SU-DHL-6 (cell line): ENCODE results near the gene ME1.

Experiments used
- H2AFZ ChIP-seq: fragments of 200-600 bp; sonication (generic); 2 replicates; pipeline ENCODE4 v1.6.1; 2014; ENCODE audit warnings: low read depth, mild to moderate bottlenecking, moderate library complexity, mixed read lengths, antibody characterized with exemption, low read length; ENCODE audit not compliant: severe bottlenecking
- H3F3A ChIP-seq: fragments of 200-600 bp; shearing (Covaris generic); 2 replicates; pipeline ENCODE4 v1.6.0; 2016; ENCODE audit warnings: antibody characterized with exemption, mild to moderate bottlenecking; ENCODE audit not compliant: insufficient read depth
- H3K27ac ChIP-seq: fragments of 200-600 bp; sonication (generic); 2 replicates; pipeline ENCODE4 v1.5.1; 2016; ENCODE audit warnings: low read depth, mild to moderate bottlenecking, low read length, moderate library complexity, mixed read lengths
- H3K27me3 ChIP-seq: fragments of 200-600 bp; sonication (generic), shearing (Covaris generic); 2 replicates; pipeline ENCODE4 v1.6.0; 2014; ENCODE audit warnings: mild to moderate bottlenecking, low read length
- H3K36me3 ChIP-seq: fragments of 200-600 bp; sonication (generic); 2 replicates; pipeline ENCODE4 v1.6.1; 2014; ENCODE audit warnings: mild to moderate bottlenecking, low read length, mixed read lengths
- H3K4me2 ChIP-seq: fragments of 300-600, 200-600 bp; shearing (Covaris generic), sonication (generic); 2 replicates; pipeline ENCODE4 v1.6.0; 2014; ENCODE audit warnings: low read length, low read depth, mild to moderate bottlenecking; ENCODE audit not compliant: poor library complexity, severe bottlenecking
- H3K4me3 ChIP-seq: fragments of 200-600 bp; sonication (generic); 2 replicates; pipeline ENCODE4 v1.5.1; 2014; ENCODE audit warnings: antibody characterized with exemption, low read length, mild to moderate bottlenecking, mixed read lengths; ENCODE audit not compliant: insufficient read depth, poor library complexity, severe bottlenecking
- H3K79me2 ChIP-seq: fragments of 200-600 bp; sonication (generic); 2 replicates; pipeline ENCODE4 v1.6.1; 2014; ENCODE audit warnings: mild to moderate bottlenecking, low read length, moderate library complexity; ENCODE audit not compliant: insufficient read depth
- H3K9ac ChIP-seq: fragments of 200-600 bp; sonication (generic); 2 replicates; pipeline ENCODE4 v1.7.0; 2014; ENCODE audit warnings: mild to moderate bottlenecking, low read length
- H3K9me2 ChIP-seq: fragments of 200-600 bp; sonication (generic); replicated peaks from 2 replicates; pipeline ENCODE4 v1.6.1; 2014; ENCODE audit warnings: low read length; ENCODE audit not compliant: insufficient read depth
- H3K9me3 ChIP-seq: fragments of 200-600 bp; sonication (generic); 2 replicates; pipeline ENCODE4 v1.6.1; 2014; ENCODE audit warnings: low read length, mixed read lengths; ENCODE audit not compliant: insufficient read depth
- H4K20me1 ChIP-seq: fragments of 200-600 bp; sonication (generic); 2 replicates; pipeline ENCODE4 v1.6.1; 2014; ENCODE audit warnings: low read depth, mild to moderate bottlenecking, antibody characterized with exemption, low read length, moderate library complexity, mixed read lengths
- EZH2phosphoT487 ChIP-seq: fragments of 200-600 bp; sonication (generic), shearing (Covaris generic); conservative IDR thresholded peaks from 2 replicates; pipeline ENCODE4 v1.6.1; 2018; ENCODE audit warnings: mild to moderate bottlenecking, antibody characterized with exemption, low read length, moderate library complexity, mixed read lengths
- TF ChIP-seq, protein P1 (sequence below): fragments of 200-600 bp; sonication (generic); IDR thresholded peaks from one replicate; pipeline ENCODE4 v1.5.1; 2017; ENCODE audit warnings: antibody characterized with exemption, mild to moderate bottlenecking, low read length, moderate library complexity; ENCODE audit not compliant: insufficient read depth, poor library complexity, severe bottlenecking

The ME1 gene

DNA sequence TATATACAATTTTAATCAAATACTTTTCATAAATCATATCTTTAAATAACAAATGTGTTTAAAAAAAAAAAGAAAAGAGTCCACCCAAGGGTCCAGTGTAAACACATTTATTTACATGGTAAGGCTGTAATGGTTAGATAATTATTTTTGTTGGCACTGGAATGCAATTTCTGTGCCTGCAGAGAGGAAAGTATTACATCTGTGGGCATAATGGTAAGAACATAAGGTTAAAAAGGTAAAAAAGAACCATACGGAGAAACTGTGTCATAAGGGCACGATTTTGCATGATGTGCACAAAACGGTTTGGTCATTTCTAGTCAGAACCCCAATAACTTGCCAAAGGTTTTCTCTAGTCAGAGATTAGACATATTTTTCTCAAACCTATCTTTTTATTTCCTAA is 183.4 kb downstream of the ME1 start:
- no peaks in the 10 kb centered on the region for H3K27me3 ChIP-seq
- no peak overlapping the region for H2AFZ ChIP-seq
- no peak overlapping the region for H3K27ac ChIP-seq
- no peak for TF ChIP-seq EZH2phosphoT487
- TF ChIP-seq, protein P1, sequence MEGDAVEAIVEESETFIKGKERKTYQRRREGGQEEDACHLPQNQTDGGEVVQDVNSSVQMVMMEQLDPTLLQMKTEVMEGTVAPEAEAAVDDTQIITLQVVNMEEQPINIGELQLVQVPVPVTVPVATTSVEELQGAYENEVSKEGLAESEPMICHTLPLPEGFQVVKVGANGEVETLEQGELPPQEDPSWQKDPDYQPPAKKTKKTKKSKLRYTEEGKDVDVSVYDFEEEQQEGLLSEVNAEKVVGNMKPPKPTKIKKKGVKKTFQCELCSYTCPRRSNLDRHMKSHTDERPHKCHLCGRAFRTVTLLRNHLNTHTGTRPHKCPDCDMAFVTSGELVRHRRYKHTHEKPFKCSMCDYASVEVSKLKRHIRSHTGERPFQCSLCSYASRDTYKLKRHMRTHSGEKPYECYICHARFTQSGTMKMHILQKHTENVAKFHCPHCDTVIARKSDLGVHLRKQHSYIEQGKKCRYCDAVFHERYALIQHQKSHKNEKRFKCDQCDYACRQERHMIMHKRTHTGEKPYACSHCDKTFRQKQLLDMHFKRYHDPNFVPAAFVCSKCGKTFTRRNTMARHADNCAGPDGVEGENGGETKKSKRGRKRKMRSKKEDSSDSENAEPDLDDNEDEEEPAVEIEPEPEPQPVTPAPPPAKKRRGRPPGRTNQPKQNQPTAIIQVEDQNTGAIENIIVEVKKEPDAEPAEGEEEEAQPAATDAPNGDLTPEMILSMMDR = no peak
- no peaks in the 10 kb centered on the region for H3K9me3 ChIP-seq
- no peaks in the 10 kb centered on the region for H3F3A ChIP-seq
- H3K79me2 ChIP-seq = no peaks in the 10 kb centered on the region
- no peak overlapping the region for H3K4me2 ChIP-seq
- H4K20me1 ChIP-seq = no peaks in the 10 kb centered on the region
- H3K4me3 ChIP-seq = no peak overlapping the region
- H3K36me3 ChIP-seq = no peaks in the 10 kb centered on the region
- no peak overlapping the region for H3K9ac ChIP-seq
- no peaks in the 10 kb centered on the region for H3K9me2 ChIP-seq

DNA sequence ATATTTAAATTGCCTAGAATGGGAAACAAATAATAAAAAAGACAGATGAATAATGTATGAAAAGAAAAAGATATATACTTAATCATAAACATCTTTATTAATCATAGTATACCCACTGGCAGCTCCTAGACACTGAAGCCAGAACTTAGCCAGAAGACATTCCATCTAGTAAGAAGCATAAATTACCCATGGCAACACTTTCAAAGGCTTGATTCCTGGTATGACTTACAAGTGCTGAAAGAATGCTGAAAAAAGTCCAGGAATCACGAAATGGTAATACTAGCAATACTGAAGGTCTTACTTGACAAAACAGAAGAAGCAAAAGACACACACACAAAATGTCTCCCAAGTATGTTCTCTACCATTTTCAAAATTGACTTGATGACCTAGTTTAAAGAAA is 199.7 kb downstream of the ME1 start:
- Histone ChIP-seq H3K79me2 (no peaks in the 10 kb centered on the region), H3K9ac (no peak overlapping the region), H3K9me3 (no peaks in the 10 kb centered on the region), H3K4me2 (no peak overlapping the region), H3K9me2 (no peaks in the 10 kb centered on the region), H3K27me3 (no peaks in the 10 kb centered on the region), H3K4me3 (no peak overlapping the region), H3K36me3 (no peaks in the 10 kb centered on the region), H3K27ac (no peak overlapping the region), H4K20me1 (no peaks in the 10 kb centered on the region), H3F3A (no peaks in the 10 kb centered on the region), H2AFZ (no peak overlapping the region)
- TF ChIP-seq, protein P1 = no peak
- TF ChIP-seq EZH2phosphoT487 = no peak

DNA sequence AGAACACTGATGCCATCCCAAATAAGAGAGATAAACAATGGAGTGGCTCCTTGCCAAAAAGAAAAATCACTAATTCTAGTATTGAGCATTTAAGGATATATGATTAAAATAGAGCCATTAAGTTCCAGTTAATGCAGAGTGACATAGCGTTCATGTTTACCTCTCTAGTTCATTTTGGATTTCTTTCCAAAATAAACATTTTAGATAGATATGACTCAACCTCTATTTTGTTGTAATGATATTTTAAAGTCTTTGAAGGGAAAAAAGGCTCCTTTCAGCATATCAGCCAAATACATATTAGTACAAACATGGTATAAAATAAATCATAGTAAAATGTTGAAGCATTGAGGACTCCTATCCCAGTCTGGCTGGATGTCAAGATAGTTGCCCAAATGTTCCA is 204.3 kb downstream of the ME1 start:
- Histone ChIP-seq H2AFZ (no peak overlapping the region), H3K9me3 (no peaks in the 10 kb centered on the region), H3F3A (no peaks in the 10 kb centered on the region), H3K27me3 (no peaks in the 10 kb centered on the region), H3K36me3 (no peaks in the 10 kb centered on the region), H3K79me2 (no peaks in the 10 kb centered on the region), H3K4me2 (no peak overlapping the region), H3K4me3 (no peak overlapping the region), H3K9ac (no peak overlapping the region), H3K9me2 (no peaks in the 10 kb centered on the region), H4K20me1 (no peaks in the 10 kb centered on the region), H3K27ac (no peak overlapping the region)
- TF ChIP-seq, protein P1 = no peak
- TF ChIP-seq EZH2phosphoT487 = no peak
